Calu3 (cell line): ENCODE data around the gene POP4. TPM values are rescaled to one million over a fixed set of nuclear protein-coding genes. Genes with fewer than 3 reads are reported as not detected.

Experiments used
- BruUV-seq: library from RNA; stranded (reverse); fragments of 400-500 nt; replicated peaks from 2 replicates; lab custom pipeline; 2021; lab: Mats Ljungman, UMichigan
- CTCF ChIA-PET: fragments of 300-600 bp; sonication (Branson Sonifier 250); formaldehyde crosslinking; loops from one replicate; lab custom pipeline; 2022; ENCODE audit warnings: antibody characterized with exemption; lab: Charles Lee
- DNase-seq: peaks from one replicate; pipeline ENCODE4 v3.0.0; 2022
- H3K27ac Mint-ChIP-seq: one replicate; pipeline ENCODE4 v1.8.0; 2022; ENCODE audit warnings: mixed read lengths; ENCODE audit not compliant: unreplicated experiment
- H3K27me3 Mint-ChIP-seq: one replicate; pipeline ENCODE4 v1.8.0; 2022; ENCODE audit warnings: mixed read lengths; ENCODE audit not compliant: unreplicated experiment
- H3K36me3 Mint-ChIP-seq: one replicate; pipeline ENCODE4 v1.8.0; 2022; ENCODE audit warnings: mild to moderate bottlenecking, moderate library complexity, mixed read lengths; ENCODE audit not compliant: insufficient read depth, unreplicated experiment
- H3K4me1 Mint-ChIP-seq: one replicate; pipeline ENCODE4 v1.8.0; 2022; ENCODE audit warnings: mild to moderate bottlenecking, low read depth, mixed read lengths; ENCODE audit not compliant: unreplicated experiment
- H3K4me3 Mint-ChIP-seq: one replicate; pipeline ENCODE4 v1.8.0; 2022; ENCODE audit warnings: mild to moderate bottlenecking, low read depth, moderate library complexity, mixed read lengths; ENCODE audit not compliant: unreplicated experiment
- H3K9me3 Mint-ChIP-seq: one replicate; pipeline ENCODE4 v1.8.0; 2022; ENCODE audit warnings: low read depth, mixed read lengths; ENCODE audit not compliant: unreplicated experiment
- intact Hi-C: fragments of 100-400 bp; cut with micrococcal nuclease; formaldehyde crosslinking; loops from one replicate; pipeline ENCODE4 v1.10.0; 2022; ENCODE audit not compliant: unreplicated experiment
- total RNA-seq: library from RNA; stranded (reverse); gene quantifications from 2 replicates; pipeline ENCODE4 v1.2.3, GENCODE V29; 2022
- TF ChIP-seq, protein P1 (sequence below): fragments of 200-600 bp; IDR thresholded peaks from one replicate; pipeline ENCODE4 v1.8.0; 2022; ENCODE audit warnings: antibody characterized with exemption; ENCODE audit not compliant: unreplicated experiment

POP4 gene
- total RNA-seq, 1 experiment from 2014 or later: 72.9 TPM

DNA sequence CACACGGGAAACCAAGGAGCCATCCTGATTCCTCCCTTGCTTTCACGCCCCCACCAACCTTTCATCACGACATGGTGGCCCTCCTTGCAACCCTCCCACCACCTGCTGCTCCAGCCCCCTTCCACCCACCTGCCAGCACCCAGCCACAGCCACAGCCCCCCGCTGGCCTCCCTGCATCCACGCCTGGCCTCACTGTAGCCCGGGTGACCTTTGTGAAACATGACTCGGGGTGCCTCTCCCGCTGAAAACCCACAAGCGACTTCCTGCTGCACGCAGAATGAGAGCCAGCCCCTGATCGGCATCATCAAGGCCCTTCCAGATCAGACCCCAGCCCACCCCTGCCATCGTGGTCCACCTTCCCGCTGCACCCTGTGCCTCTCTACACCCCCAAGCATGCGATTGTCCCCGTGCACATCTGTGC, 14.9 kb downstream of the POP4 start:
- H3K4me3 Mint-ChIP-seq: no peak overlapping the region
- intact Hi-C loops: no loop called here

DNA sequence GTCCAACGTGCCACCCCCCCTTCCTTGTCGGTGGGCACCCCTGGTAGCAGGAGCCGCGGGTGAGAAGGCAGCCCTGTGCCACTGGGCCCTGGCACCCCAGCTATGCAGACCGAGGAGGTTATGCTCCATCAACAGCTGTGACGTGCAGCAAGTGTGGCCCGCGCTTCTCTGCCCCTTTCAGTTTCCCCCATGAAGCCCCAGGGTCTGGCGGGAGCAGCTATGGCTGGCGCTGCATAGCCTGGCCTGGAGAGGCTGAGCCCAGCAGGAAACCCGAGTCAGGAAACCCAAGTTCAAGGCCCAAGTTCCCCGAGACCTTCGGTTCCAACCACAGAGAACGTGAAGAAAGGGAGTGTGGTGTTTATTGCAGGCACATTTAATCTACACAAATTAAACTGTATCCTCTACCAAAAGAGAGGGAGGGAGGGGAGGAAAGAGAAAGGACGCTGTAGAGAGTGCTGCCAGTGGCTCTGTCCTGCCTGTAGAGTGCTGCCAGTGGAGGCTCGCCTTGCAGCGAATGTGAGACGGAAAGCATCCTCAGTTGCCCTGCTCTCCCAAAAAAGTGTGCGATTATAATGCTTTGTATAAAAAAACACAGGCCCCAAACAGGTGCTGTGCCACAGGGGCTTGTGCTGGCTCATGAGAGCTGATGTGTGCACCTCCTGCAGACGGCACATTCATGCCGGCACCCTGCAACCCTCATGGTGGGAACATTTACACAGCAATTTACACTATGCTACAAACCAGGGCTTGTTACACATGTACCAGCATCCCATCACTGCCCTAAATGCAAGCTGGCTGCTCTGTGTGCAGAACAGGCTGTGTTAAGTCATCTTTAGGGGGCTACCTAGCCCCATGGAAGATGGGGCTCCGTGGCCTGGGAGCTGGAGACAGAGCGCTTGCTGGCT, 16.3 kb downstream of the POP4 start:
- intact Hi-C loops: no loop called here
- Mint-ChIP-seq H3K27me3 (peaks cover 39% of the 10 kb centered on the region), H3K36me3 (peaks cover 3% of the 10 kb centered on the region), H3K27ac (no peak overlapping the region), H3K4me3 (no peak overlapping the region), H3K9me3 (no peaks in the 10 kb centered on the region), H3K4me1 (no peaks in the 10 kb centered on the region)
- TF ChIP-seq, protein P1, sequence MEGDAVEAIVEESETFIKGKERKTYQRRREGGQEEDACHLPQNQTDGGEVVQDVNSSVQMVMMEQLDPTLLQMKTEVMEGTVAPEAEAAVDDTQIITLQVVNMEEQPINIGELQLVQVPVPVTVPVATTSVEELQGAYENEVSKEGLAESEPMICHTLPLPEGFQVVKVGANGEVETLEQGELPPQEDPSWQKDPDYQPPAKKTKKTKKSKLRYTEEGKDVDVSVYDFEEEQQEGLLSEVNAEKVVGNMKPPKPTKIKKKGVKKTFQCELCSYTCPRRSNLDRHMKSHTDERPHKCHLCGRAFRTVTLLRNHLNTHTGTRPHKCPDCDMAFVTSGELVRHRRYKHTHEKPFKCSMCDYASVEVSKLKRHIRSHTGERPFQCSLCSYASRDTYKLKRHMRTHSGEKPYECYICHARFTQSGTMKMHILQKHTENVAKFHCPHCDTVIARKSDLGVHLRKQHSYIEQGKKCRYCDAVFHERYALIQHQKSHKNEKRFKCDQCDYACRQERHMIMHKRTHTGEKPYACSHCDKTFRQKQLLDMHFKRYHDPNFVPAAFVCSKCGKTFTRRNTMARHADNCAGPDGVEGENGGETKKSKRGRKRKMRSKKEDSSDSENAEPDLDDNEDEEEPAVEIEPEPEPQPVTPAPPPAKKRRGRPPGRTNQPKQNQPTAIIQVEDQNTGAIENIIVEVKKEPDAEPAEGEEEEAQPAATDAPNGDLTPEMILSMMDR: no peak
- CTCF ChIA-PET: interaction anchor here (0.9 kb wide), 1 partner anchor 94 kb away, joined by 4 read pairs; no protein-coding TSS in a partner anchor
- peak; percentile 9 for DNase-seq
- BruUV-seq: no TSS peak

More for the DNA sequence above, 14.9 kb downstream of the POP4 start:
- Mint-ChIP-seq H3K27me3 (peaks cover 39% of the 10 kb centered on the region), H3K9me3 (no peaks in the 10 kb centered on the region), H3K27ac (no peak overlapping the region), H3K4me1 (no peaks in the 10 kb centered on the region), H3K36me3 (peaks cover 14% of the 10 kb centered on the region)
- BruUV-seq: no TSS peak
- CTCF ChIA-PET: no interaction called here
- TF ChIP-seq, protein P1: no peak
- DNase-seq: no peak

DNA sequence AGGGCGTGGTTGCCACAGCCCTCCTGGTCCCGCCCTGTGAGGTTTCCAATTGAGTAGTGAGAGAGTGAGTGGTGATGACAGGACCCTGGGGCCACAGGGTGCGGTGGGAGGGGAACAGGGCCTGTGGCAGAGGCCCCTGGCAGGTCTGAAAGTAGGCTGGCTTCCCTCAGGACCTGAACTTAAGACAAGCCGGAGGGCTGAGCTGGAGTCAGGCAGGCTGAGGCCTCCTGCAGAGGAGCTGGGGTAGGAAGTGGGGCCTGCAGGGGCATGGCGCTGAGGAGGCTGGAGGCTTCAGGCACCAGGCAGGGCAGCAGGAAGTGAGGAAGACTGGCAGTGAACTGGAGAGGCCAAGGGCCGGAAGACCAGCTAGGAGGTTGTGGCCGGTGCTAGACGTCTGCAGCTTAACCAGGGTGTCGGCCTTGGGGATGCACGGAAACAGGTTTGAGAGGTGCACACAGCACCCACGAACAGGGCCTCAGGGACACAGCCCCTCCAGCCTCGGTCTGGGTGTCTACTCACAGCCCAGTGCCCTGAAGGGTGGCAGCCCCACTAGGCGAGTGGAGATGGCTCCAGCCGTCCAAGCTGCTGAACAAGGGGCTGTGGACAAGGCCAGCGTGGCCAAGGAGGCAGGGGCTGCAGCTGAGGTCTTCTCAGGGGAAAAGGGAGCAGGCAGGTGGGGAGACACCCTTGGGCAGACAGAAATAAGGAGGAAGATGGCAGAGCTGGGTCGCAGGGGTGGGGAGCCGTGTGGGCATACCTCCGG, 17.8 kb downstream of the POP4 start:
- H3K27ac Mint-ChIP-seq: no peak overlapping the region
- intact Hi-C loops: no loop called here
- H3K27me3 Mint-ChIP-seq: peaks cover 39% of the 10 kb centered on the region
- CTCF ChIA-PET: interaction anchor here (0.9 kb wide), 1 partner anchor 92 kb away, joined by 4 read pairs; no protein-coding TSS in a partner anchor
- H3K4me3 Mint-ChIP-seq: no peak overlapping the region
- H3K36me3 Mint-ChIP-seq: no peaks in the 10 kb centered on the region
- DNase-seq: no peak
- H3K9me3 Mint-ChIP-seq: no peaks in the 10 kb centered on the region
- H3K4me1 Mint-ChIP-seq: no peaks in the 10 kb centered on the region
- no TSS peak for BruUV-seq
- TF ChIP-seq, protein P1: no peak

DNA sequence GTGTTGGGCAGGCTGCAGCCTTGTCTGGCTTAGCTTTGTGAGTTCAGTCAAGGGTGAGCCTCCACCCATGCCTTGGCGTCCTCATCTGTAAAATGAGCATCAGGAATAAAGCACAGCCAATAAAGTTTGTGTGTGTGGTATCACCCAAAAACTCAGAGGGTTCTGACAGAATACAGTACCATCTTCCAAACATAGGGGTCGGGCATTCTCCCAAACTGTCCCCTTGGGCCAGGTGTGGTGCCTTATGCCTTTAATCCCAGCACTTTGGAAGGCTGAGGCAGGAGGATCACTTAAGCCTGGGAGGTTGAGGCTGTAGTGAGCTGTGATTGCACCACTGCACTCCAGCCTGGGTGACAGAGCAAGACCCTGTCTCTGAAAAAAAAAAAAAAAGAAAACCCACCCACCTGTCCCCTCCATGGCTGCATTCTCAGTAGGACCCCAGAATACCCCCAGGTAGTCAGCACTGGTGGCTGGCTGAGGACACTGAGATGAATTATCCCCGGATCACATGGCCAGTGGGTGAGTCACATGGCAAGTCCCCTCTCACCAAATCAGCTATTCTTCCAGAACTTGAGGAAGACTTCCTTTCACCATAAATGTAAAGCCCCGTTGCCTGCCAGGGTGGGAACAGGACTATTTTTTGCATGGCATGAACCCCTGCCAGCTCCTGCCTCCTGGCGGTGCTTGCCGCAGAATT, 18.6 kb downstream of the POP4 start:
- BruUV-seq: no TSS peak
- Mint-ChIP-seq H3K36me3 (no peaks in the 10 kb centered on the region), H3K9me3 (no peaks in the 10 kb centered on the region), H3K4me3 (no peak overlapping the region), H3K27me3 (peaks cover 38% of the 10 kb centered on the region), H3K27ac (no peak overlapping the region), H3K4me1 (no peaks in the 10 kb centered on the region)
- no peak for DNase-seq
- intact Hi-C loops: no loop called here
- CTCF ChIA-PET: no interaction called here
- TF ChIP-seq, protein P1: no peak
